Neural cell (in vitro differentiated cells): ENCODE results near the gene TMCO4.

ENCODE experiments used
- EP300 ChIP-seq: fragments of 450-650 bp; conservative IDR thresholded peaks from 2 replicates; pipeline ENCODE4 v1.6.1; 2014; ENCODE audit warnings: antibody characterized with exemption, mild to moderate bottlenecking, moderate library complexity; ENCODE audit not compliant: poor library complexity, severe bottlenecking
- EZH2 ChIP-seq: fragments of 200-600, 300-800 bp; shearing (Covaris generic), sonication (generic); IDR thresholded peaks from 2 replicates; pipeline ENCODE4 v1.6.1; 2014; ENCODE audit warnings: antibody characterized with exemption, low read length, borderline replicate concordance, mild to moderate bottlenecking; ENCODE audit not compliant: insufficient read depth, poor library complexity, severe bottlenecking
- POLR2AphosphoS5 ChIP-seq: IDR thresholded peaks from 2 replicates; pipeline ENCODE4 v1.6.1; 2012
- RAD21 ChIP-seq: fragments of 450-650 bp; conservative IDR thresholded peaks from 2 replicates; pipeline ENCODE4 v1.6.1; 2014; ENCODE audit warnings: antibody characterized with exemption, mild to moderate bottlenecking, moderate library complexity
- SMC3 ChIP-seq: fragments of 450-650 bp; conservative IDR thresholded peaks from 2 replicates; pipeline ENCODE4 v1.6.1; 2014; ENCODE audit warnings: antibody characterized with exemption, mild to moderate bottlenecking, moderate library complexity; ENCODE audit not compliant: poor library complexity
- TF ChIP-seq, protein P1 (sequence below): fragments of 450-650 bp; IDR thresholded peaks from 2 replicates; pipeline ENCODE4 v1.5.1; 2014; ENCODE audit warnings: antibody characterized with exemption, mild to moderate bottlenecking, moderate library complexity; ENCODE audit not compliant: poor library complexity, severe bottlenecking
- TF ChIP-seq, protein P2 (sequence below): IDR thresholded peaks from 2 replicates; pipeline ENCODE4 v1.6.1; 2012; ENCODE audit warnings: borderline replicate concordance

DNA sequence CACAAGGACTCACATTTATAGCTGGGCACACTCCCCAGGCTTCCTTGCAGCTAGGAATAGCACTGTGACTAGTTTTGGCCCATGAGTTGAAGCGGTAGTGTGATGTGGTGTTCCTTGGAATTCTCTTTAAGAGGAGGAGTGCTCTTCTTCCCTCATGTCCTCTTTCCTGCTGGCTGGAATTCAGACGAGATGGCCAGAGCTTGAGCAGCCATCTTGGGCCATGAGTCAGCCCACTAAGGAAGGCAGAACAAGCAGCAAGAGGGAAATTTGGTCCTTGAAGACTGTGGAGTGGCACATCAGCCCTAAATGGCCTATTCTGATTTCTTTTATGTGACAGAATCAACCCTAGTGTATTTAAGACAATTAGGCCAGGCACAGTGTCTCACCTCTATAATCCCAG, 115.0 kb downstream of the TMCO4 start:
- TF ChIP-seq POLR2AphosphoS5 (no peak), EZH2 (no peak), SMC3 (no peak), EP300 (no peak), RAD21 (no peak)
- TF ChIP-seq, protein P1, sequence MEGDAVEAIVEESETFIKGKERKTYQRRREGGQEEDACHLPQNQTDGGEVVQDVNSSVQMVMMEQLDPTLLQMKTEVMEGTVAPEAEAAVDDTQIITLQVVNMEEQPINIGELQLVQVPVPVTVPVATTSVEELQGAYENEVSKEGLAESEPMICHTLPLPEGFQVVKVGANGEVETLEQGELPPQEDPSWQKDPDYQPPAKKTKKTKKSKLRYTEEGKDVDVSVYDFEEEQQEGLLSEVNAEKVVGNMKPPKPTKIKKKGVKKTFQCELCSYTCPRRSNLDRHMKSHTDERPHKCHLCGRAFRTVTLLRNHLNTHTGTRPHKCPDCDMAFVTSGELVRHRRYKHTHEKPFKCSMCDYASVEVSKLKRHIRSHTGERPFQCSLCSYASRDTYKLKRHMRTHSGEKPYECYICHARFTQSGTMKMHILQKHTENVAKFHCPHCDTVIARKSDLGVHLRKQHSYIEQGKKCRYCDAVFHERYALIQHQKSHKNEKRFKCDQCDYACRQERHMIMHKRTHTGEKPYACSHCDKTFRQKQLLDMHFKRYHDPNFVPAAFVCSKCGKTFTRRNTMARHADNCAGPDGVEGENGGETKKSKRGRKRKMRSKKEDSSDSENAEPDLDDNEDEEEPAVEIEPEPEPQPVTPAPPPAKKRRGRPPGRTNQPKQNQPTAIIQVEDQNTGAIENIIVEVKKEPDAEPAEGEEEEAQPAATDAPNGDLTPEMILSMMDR = no peak
- TF ChIP-seq, protein P2, sequence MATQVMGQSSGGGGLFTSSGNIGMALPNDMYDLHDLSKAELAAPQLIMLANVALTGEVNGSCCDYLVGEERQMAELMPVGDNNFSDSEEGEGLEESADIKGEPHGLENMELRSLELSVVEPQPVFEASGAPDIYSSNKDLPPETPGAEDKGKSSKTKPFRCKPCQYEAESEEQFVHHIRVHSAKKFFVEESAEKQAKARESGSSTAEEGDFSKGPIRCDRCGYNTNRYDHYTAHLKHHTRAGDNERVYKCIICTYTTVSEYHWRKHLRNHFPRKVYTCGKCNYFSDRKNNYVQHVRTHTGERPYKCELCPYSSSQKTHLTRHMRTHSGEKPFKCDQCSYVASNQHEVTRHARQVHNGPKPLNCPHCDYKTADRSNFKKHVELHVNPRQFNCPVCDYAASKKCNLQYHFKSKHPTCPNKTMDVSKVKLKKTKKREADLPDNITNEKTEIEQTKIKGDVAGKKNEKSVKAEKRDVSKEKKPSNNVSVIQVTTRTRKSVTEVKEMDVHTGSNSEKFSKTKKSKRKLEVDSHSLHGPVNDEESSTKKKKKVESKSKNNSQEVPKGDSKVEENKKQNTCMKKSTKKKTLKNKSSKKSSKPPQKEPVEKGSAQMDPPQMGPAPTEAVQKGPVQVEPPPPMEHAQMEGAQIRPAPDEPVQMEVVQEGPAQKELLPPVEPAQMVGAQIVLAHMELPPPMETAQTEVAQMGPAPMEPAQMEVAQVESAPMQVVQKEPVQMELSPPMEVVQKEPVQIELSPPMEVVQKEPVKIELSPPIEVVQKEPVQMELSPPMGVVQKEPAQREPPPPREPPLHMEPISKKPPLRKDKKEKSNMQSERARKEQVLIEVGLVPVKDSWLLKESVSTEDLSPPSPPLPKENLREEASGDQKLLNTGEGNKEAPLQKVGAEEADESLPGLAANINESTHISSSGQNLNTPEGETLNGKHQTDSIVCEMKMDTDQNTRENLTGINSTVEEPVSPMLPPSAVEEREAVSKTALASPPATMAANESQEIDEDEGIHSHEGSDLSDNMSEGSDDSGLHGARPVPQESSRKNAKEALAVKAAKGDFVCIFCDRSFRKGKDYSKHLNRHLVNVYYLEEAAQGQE = no peak
